Ishikawa (cell line): ENCODE measurements around the gene INPP4A.

ENCODE experiments used
- CEBPB ChIP-seq: IDR thresholded peaks from 2 replicates; pipeline ENCODE4 v1.6.1; 2012
- CREB1 ChIP-seq: IDR thresholded peaks from 2 replicates; pipeline ENCODE4 v1.6.1; 2012; ENCODE audit warnings: low read depth
- EP300 ChIP-seq: IDR thresholded peaks from 2 replicates; pipeline ENCODE4 v1.6.1; 2012; ENCODE audit warnings: borderline replicate concordance
- MAX ChIP-seq: IDR thresholded peaks from 2 replicates; pipeline ENCODE4 v1.6.1; 2012
- RAD21 ChIP-seq: IDR thresholded peaks from 2 replicates; pipeline ENCODE4 v1.6.1; 2012; ENCODE audit warnings: low read depth
- REST ChIP-seq: IDR thresholded peaks from 2 replicates; pipeline ENCODE4 v1.6.1; 2012; ENCODE audit warnings: low read depth, mild to moderate bottlenecking
- TAF1 ChIP-seq: IDR thresholded peaks from 2 replicates; pipeline ENCODE4 v1.6.1; 2012; ENCODE audit warnings: low read depth, mild to moderate bottlenecking
- TCF12 ChIP-seq: IDR thresholded peaks from 2 replicates; pipeline ENCODE4 v1.6.1; 2012; ENCODE audit warnings: low read depth
- USF1 ChIP-seq: IDR thresholded peaks from 2 replicates; pipeline ENCODE4 v1.6.1; 2012
- YY1 ChIP-seq: IDR thresholded peaks from 2 replicates; pipeline ENCODE4 v1.6.1; 2012; ENCODE audit warnings: low read depth
- ZBTB7A ChIP-seq: IDR thresholded peaks from 2 replicates; pipeline ENCODE4 v1.6.1; 2012; ENCODE audit warnings: low read depth

- TF ChIP-seq RAD21 (no peak), MAX (no peak), ZBTB7A (no peak), CREB1 (no peak), EP300 (no peak), CEBPB (no peak), REST (no peak), YY1 (no peak), TCF12 (no peak), USF1 (no peak), TAF1 (no peak)
Observed at GRCh38 chr2:98508709-98509066, 64.0 kb downstream of the INPP4A start.
